Adrenal gland (tissue), 12 donors: ENCODE measurements around the gene AMDHD1. TPM values are rescaled to one million over a fixed set of nuclear protein-coding genes. Genes with fewer than 3 reads are reported as not detected.

Source experiments
- DNase-seq, 7 donors: peaks; one replicate each; pipeline ENCODE4 v3.0.0-alpha.2; 2019 to 2020
- H3K27ac ChIP-seq, 5 donors: fragments of 200-600 bp; sonication (generic) in 4 of 5; 1 replicate in 3 of 5; 2 replicates in 2 of 5; pipeline versions ENCODE4 v1.5.1 to v1.8.0; 2016 to 2020; ENCODE audit warnings: mild to moderate bottlenecking in 1 of 5
- H3K27me3 ChIP-seq: fragments of 200-600 bp; 2 replicates; pipeline ENCODE4 v1.8.0; 2021
- H3K36me3 ChIP-seq, 2 donors: fragments of 200-600 bp; replicated peaks in 1 of 2; 1 replicate in 1 of 2; 2 replicates in 1 of 2; pipeline versions ENCODE4 v1.5.1 to v1.8.0; 2018 to 2022
- H3K4me1 ChIP-seq, 2 donors: fragments of 200-600 bp; replicated peaks in 1 of 2; 1 replicate in 1 of 2; 2 replicates in 1 of 2; pipeline versions ENCODE4 v1.5.1 to v1.8.0; 2018 to 2021
- H3K4me3 ChIP-seq, 4 donors: fragments of 200-600 bp; sonication (generic) in 3 of 4; one replicate each; pipeline ENCODE4 v1.5.1; 2016 to 2018
- H3K9me3 ChIP-seq, 3 donors: fragments of 200-600 bp; sonication (generic) in 1 of 3; replicated peaks in 1 of 3; 1 replicate in 2 of 3; 2 replicates in 1 of 3; pipeline versions ENCODE4 v1.5.1 to v1.8.0; 2016 to 2021
- CTCF ChIP-seq, 6 experiments: fragments of 450-650 bp in 4 of 6; fragments of 200-600 bp in 2 of 6; sonication (generic) in 1 of 6; IDR thresholded peaks; 1 replicate in 5 of 6; 2 replicates in 1 of 6; pipeline versions ENCODE4 v1.5.1 to v1.8.0; 2016 to 2021; ENCODE audit warnings: antibody characterized with exemption in 6 of 6, mild to moderate bottlenecking in 2 of 6, moderate library complexity in 1 of 6
- POLR2A ChIP-seq, 2 donors: fragments of 450-650 bp; IDR thresholded peaks; one replicate each; pipeline ENCODE4 v1.6.1; 2017; ENCODE audit warnings: antibody characterized with exemption in 2 of 2, mild to moderate bottlenecking in 2 of 2, moderate library complexity in 1 of 2
- WGBS, 4 donors: extraction: QIAGEN DNeasy Blood & Tissue Kit in 2 of 4; methylation state at CpG; one replicate each; pipeline versions ENCODE4 v1.1.5 to v1.1.7; 2013 to 2017; 5-methylcytosine and 5-hydroxymethylcytosine counted together
- intact Hi-C, 2 donors: fragments of 100-400 bp; cut with DNase I; formaldehyde crosslinking; loops; one replicate each; pipeline versions ENCODE4 v1.14.1 to v1.15.0; 2022 to 2023
- polyA plus RNA-seq, 3 donors: library from polyadenylated mRNA; stranded (reverse); fragments of 200-250 nt in 2 of 3; fragments of 350-450 nt in 1 of 3; fragmentation: Illumina TruSeq in 1 of 3; extraction: RNeasy Lipid Tissue Mini Kit (QIAGEN cat#74804) in 1 of 3; gene quantifications; one replicate each; pipeline ENCODE4 v1.2.3, GENCODE V29; 2013 to 2014
- total RNA-seq, 9 donors: library from RNA; depleted of rRNA in 4 of 9; stranded (reverse); fragments of >200 nt in 4 of 9; fragments of 120-200 nt in 1 of 9; fragmentation: NEBNext Ultra II Directional in 1 of 9; extraction: Animal tissue kit (Norgen Biotek cat#: 25700) in 1 of 9; gene quantifications; one replicate each; pipeline versions ENCODE4 v1.1.0 to v1.2.4, GENCODE V29; 2013 to 2023
- donor health status: healthy with polysubstance abuse.
- donor health status: Bipolar disorder and iron deficiency.
- donor health status: DM: yes; HTN: yes; CAD: no.
- donor health status: DM: no; HTN: no; CAD: no.
- donor health status: DM: no; HTN: no; CAD: no.
- donor health status: DM: yes; HTN: yes; CAD: no.

AMDHD1 gene
- total and polyA plus RNA-seq, 12 donors, result 4.6 to 120 (median 15.5) TPM

GRCh38 chr12:95908573-95908972 lies 34.6 kb upstream of the AMDHD1 start:
- H3K9me3 ChIP-seq, result no peaks in the 10 kb centered on the region
- intact Hi-C loops, result no loop called here
- no peak overlapping the region for H3K4me3 ChIP-seq
- no peak for DNase-seq
- H3K4me1 ChIP-seq, result no peaks in the 10 kb centered on the region
- H3K27me3 ChIP-seq, result peaks cover 5% of the 10 kb centered on the region
- no peak overlapping the region for H3K27ac ChIP-seq
- no peaks in the 10 kb centered on the region for H3K36me3 ChIP-seq
- TF ChIP-seq POLR2A (IDR thresholded peaks at IDR 0.05) (no peak), CTCF (IDR thresholded peaks at IDR 0.05) (no peak)

GRCh38 chr12:95909871-95910270 lies 33.3 kb upstream of the AMDHD1 start:
- H3K4me3 ChIP-seq, result no peak overlapping the region
- no peak for DNase-seq
- H3K4me1 ChIP-seq, result no peaks in the 10 kb centered on the region
- no peaks in the 10 kb centered on the region for H3K36me3 ChIP-seq
- intact Hi-C loops, result loop anchor here in 1 of 2 donors (10.0 kb wide), 1 partner anchor 605 kb away; no protein-coding TSS in a partner anchor
- no peaks in the 10 kb centered on the region for H3K9me3 ChIP-seq
- 92 to 95% (median 93%) methylated on average over 3 of the region's 3 CpGs for WGBS, 4 donors
- no peak overlapping the region for H3K27ac ChIP-seq
- no peak for TF ChIP-seq CTCF (IDR thresholded peaks at IDR 0.05)
- TF ChIP-seq POLR2A (IDR thresholded peaks at IDR 0.05), result no peak
- no peaks in the 10 kb centered on the region for H3K27me3 ChIP-seq

GRCh38 chr12:95918194-95918993 lies 24.7 kb upstream of the AMDHD1 start:
- no peaks in the 10 kb centered on the region for H3K9me3 ChIP-seq
- H3K36me3 ChIP-seq, result no peaks in the 10 kb centered on the region
- WGBS, 4 donors, result 23 to 27% (median 25%) methylated on average over 7 of the region's 7 CpGs
- H3K27ac ChIP-seq, result no peak overlapping the region
- H3K27me3 ChIP-seq, result no peaks in the 10 kb centered on the region
- no peaks in the 10 kb centered on the region for H3K4me1 ChIP-seq
- DNase-seq, result peak; percentile 43 to 78 (median 51)
- intact Hi-C loops, result loop anchor here (2.0 to 10.0 kb wide), 3 partner anchors 79 to 596 kb away; partner anchors contain the start of gene HAL (in 1 of the 2)
- TF ChIP-seq CTCF (IDR thresholded peaks at IDR 0.05) (peak; percentile 70 to 92 (median 87)), POLR2A (IDR thresholded peaks at IDR 0.05) (no peak)
- H3K4me3 ChIP-seq, result no peak overlapping the region

- Histone ChIP-seq H3K4me1 (no peaks in the 10 kb centered on the region), H3K9me3 (no peaks in the 10 kb centered on the region), H3K27me3 (no peaks in the 10 kb centered on the region), H3K4me3 (no peak overlapping the region), H3K36me3 (no peaks in the 10 kb centered on the region), H3K27ac (no peak overlapping the region)
- intact Hi-C loops, result loop anchor here (2.0 to 10.0 kb wide), 3 partner anchors 78 to 596 kb away; partner anchors contain the start of gene HAL (in 1 of the 2)
- TF ChIP-seq CTCF (IDR thresholded peaks at IDR 0.05) (no peak), POLR2A (IDR thresholded peaks at IDR 0.05) (no peak)
- no peak for DNase-seq
- 68 to 84% (median 79%) methylated on average over 6 of the region's 6 CpGs for WGBS, 4 donors
Observed at GRCh38 chr12:95919110-95919509, 24.0 kb upstream of the AMDHD1 start.
